Fibroblast of pulmonary artery (primary cell): ENCODE measurements around the gene MBOAT7.
"Not testable (repeated sequence)": the region's sequence is repeated elsewhere in the genome, so short reads cannot be mapped to it uniquely, and the experiment has no call there.

ENCODE experiments used
- DNase-seq: peaks from one replicate; pipeline ENCODE4 v3.0.0-alpha.2; 2010; ENCODE audit warnings: low read depth
- H3K4me3 ChIP-seq: replicated peaks from 2 replicates; pipeline ENCODE4 v1.5.1; 2011; ENCODE audit warnings: low read depth, mild to moderate bottlenecking, control low read depth, low read length, moderate library complexity
- CTCF ChIP-seq: IDR thresholded peaks from 2 replicates; pipeline ENCODE4 v1.5.1; 2011; ENCODE audit warnings: mild to moderate bottlenecking, control low read depth, low read length, inconsistent platforms; ENCODE audit errors: missing control alignments

MBOAT7 gene

GRCh38 chr19:54178581-54179261 lies 10.7 kb downstream of the MBOAT7 start:
- no peak overlapping the region for H3K4me3 ChIP-seq
- DNase-seq: no peak
- no peak for TF ChIP-seq CTCF

GRCh38 chr19:54173951-54174834 lies 15.2 kb downstream of the MBOAT7 start:
- TF ChIP-seq CTCF: no peak
- no peak overlapping the region for H3K4me3 ChIP-seq
- no peak for DNase-seq

- no peak for TF ChIP-seq CTCF
- no peak overlapping the region for H3K4me3 ChIP-seq
- DNase-seq: no peak
These were observed 16.1 kb downstream of the MBOAT7 start for GRCh38 chr19:54173359-54173699.

- no peak for DNase-seq
- TF ChIP-seq CTCF: no peak
- no peak within 1 kb of the TSS for H3K4me3 ChIP-seq
These were observed 16.7 kb downstream of the MBOAT7 start, which contains the start of gene TMC4 for GRCh38 chr19:54172471-54173358. TMC4 (minus strand) TSS chr19:54173160; CDS start chr19:54173117, 43 bp downstream.

- not testable (repeated sequence) for H3K4me3 ChIP-seq, DNase-seq
These were observed 17.5 kb downstream of the MBOAT7 start for GRCh38 chr19:54171736-54172431.

GRCh38 chr19:54169149-54169740 lies 20.1 kb downstream of the MBOAT7 start:
- H3K4me3 ChIP-seq: no peak overlapping the region
- TF ChIP-seq CTCF: no peak
- no peak for DNase-seq
